HG02798 (cell line): ENCODE results near the gene HSPA1A.
"Not testable (repeated sequence)": the region's sequence is repeated elsewhere in the genome, so short reads cannot be mapped to it uniquely, and the experiment has no call there.

Experiments used
- ATAC-seq: cut with Tn5 transposase; IDR thresholded peaks from one replicate; pipeline ENCODE4 v1.9.1; 2021; ENCODE audit warnings: mild to moderate bottlenecking; ENCODE audit not compliant: unreplicated experiment, poor library complexity

HSPA1A gene

DNA sequence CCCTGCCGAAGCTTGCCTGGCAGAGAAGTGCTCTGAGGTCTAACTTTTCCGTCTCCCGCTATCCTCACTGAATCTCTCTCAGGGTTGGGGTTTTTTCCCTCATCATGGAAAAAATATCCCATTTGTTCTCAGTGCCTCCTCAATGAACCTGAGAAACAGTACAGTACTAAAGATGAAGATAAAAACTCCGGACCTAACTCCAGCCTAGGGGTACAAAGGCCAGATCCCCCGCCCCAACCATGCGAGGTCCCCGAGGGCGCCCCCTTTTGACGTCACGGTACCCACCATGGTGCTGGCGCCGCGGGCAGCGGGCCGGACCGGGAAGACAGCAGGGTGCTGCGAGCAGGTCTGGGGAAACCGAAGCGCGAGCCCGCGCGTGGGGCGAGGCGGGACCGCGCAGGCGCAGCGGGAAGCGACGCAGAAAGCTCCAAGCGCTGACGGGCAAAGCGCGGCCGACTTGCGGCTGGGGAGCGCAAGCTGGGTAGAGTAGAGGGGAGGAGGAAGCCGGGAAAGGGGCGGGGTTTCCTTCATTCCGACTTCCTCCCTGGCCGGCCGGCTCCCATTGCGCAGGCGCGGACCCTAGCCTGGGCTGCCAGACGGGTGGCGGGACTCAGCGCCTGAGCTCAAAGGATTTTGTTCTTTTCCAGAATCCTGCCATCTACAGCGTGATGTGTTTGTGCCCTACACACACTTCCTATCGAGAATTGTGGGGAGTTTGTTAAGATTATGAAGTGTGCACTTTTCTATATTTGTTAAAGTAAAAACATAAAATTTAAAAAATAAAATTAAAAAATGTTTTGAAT lies 8.7 kb upstream of the HSPA1A start, which contains the start of gene LSM2:
LSM2 (minus strand) TSS at position 497 of the 803 bp plus-strand sequence; CDS start at position 288, 209 bp downstream.
- ATAC-seq: peak; percentile 96

DNA sequence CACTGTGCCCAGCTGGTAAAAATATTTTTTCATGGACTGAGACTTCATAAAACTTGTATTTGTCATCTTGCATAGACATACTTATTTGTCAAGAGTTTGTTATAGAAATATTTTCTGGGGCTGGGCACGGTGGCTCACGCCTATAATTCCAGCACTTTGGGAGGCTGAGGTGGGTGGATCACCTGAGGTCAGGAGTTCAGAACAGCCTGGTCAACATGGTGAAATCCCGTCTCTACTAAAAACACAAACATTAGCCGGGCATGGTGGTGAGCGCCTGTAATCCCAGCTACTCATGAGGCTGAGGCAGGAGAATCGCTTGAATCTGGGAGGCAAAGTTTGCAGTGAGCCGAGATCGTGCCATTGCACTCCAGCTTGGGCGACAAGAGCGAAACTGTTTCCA lies 6.7 kb upstream of the HSPA1A start:
- not testable (repeated sequence) for ATAC-seq

DNA sequence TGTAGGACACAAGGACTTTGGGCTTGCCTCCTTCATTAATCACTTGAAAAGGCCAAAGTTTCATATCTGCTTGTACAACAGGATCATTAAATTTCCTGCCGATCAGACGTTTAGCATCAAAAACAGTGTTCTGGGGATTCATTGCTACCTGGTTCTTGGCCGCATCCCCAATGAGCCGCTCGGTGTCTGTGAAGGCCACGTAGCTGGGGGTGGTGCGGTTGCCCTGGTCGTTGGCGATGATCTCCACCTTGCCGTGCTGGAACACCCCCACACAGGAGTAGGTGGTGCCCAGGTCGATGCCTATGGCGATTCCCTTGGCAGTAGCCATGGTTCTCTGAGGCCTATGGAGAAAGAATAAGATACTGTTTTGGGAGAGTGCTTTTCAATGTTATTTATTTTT lies 3.7 kb upstream of the HSPA1A start:
- no peak for ATAC-seq

DNA sequence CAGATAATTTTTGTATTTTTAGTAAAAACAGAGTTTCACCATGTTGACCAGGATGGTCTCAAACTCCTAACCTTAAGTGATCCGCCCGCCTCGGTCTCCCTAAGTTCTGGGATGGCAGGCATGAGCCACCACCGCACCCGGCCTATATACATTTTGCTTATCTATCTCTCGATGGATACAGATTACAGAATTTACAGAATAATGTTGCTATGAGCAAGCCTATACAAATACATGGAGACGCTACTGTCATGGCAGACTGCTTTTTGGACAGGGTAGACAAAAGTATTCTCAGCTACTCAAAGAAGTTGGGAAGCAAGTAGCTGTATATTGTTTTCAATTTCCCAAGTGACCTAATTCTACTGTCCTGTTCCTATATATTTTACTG lies 1.9 kb upstream of the HSPA1A start:
- no peak for ATAC-seq

DNA sequence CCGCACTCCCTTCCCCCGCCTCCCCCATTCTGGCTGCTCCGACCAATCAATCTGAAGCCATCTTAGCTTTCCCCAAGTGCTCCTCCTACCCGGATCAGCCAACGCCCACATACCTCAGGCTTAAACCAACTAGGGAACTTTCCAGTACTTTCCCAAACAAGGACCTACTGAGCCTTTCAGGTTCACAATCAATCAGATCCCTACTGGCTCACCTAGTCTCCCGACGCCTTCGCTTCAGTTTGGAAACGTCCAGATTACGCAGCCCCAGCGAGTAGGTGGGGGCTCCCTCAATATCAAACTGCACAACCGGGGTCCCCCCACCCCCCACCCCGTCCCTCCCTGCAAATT lies 692 bp upstream of the HSPA1A start:
- ATAC-seq: peak; percentile 49

DNA sequence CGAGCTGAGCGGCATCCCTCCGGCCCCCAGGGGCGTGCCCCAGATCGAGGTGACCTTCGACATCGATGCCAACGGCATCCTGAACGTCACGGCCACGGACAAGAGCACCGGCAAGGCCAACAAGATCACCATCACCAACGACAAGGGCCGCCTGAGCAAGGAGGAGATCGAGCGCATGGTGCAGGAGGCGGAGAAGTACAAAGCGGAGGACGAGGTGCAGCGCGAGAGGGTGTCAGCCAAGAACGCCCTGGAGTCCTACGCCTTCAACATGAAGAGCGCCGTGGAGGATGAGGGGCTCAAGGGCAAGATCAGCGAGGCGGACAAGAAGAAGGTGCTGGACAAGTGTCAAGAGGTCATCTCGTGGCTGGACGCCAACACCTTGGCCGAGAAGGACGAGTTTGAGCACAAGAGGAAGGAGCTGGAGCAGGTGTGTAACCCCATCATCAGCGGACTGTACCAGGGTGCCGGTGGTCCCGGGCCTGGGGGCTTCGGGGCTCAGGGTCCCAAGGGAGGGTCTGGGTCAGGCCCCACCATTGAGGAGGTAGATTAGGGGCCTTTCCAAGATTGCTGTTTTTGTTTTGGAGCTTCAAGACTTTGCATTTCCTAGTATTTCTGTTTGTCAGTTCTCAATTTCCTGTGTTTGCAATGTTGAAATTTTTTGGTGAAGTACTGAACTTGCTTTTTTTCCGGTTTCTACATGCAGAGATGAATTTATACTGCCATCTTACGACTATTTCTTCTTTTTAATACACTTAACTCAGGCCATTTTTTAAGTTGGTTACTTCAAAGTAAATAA lies 2.0 kb downstream of the HSPA1A start:
- ATAC-seq: not testable (repeated sequence)

DNA sequence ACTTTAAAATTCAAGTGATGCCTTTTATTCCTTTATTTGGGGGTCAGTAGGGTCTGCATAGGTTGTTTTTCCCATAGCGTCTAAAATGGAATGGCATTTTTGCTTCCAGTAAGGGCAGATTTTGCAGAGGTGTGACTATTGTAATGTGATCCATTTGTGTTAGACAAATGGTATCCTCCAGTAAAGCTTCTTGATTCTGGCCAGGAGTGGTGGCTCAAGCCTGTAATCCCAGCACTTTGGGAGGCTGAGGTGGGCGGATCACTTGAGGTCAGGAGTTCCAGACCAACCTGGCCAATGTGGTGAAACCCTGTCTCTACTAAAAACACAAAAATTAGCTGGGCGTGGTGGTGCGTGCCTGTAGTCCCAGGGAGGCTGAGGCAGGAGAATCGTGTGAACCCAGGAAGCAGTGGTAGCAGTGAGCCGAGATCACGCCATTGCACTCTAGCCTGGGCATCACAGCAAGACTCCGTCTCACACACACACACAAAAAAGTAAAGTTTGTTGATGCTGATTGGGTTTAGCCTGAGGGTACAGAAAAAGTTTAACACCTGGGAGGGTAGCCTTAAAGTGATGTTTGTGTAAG lies 2.7 kb downstream of the HSPA1A start:
- ATAC-seq: not testable (repeated sequence)

DNA sequence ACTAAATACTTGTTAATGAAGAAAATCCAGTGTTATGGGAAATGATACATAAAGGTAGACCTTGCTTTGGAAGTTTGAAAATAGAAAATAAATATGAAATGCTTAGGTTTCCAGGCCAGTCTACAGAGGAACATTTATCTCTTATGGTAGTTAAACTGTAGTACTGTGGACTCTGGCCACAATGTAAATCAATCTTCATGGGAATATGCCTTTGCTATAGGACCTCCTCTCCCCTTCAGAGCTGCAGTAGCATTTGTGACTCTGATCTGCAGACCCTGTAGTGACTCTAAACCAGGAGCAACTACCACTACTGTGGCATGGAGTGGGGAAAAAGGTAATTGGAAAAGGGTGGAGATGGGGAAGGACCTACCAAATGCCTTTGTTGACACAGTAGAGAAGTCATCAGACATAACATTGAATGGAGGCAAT lies 4.5 kb downstream of the HSPA1A start:
- ATAC-seq: no peak

DNA sequence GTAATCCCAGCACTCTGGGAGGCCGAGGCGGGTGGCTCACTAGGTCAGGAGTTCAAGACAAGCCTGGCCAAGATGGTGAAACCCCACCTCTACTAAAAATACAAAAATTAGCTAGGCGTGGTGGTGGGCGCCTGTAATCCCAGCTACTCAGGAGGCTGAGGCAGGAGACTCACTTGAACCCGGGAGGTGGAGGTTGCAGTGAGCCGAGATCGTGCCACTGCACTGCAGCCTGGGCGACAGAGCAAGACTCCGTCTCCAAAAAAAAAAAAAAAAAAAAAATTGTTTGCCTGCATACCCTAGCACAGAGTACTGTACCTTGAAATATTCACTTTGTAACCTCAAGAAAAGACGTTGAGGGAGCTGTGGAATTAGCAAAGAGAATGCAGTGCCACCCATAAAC lies 5.1 kb downstream of the HSPA1A start:
- not testable (repeated sequence) for ATAC-seq

DNA sequence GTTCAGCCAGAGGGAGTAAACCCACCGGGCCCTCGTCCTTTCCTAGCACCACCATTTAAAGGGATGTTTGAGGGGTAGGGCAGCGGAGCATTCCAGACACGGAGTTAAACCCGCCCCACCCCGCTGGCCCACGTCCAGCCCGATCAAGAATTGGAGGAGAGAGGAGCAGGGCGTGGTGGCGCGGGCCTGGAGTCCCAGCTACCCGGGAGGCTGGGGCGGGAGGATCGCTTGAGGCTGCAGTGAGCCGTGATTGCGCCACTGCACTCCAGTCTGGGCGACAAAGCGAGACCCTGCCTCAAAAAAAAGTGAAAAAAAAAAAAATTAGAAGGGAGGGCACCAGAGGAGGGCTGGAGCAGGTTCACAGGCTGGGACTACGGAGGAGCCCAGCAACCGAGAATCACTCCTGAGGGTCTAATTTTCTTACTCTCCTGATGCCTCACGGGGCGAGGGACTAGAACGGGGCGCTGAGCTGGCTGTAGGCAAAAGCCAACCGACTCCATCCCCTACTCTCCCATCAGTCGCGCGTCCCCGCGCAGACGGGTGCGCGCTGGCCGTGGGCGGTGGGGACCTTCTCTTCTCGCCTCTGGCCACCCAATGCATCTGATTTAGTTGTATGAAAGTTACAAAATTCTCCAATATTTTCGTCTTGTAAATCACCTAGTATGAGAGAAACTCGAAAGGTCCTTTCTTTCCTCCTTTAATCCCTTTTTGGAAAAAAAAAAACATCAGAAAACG lies 6.1 kb downstream of the HSPA1A start:
- ATAC-seq: peak; percentile 61

DNA sequence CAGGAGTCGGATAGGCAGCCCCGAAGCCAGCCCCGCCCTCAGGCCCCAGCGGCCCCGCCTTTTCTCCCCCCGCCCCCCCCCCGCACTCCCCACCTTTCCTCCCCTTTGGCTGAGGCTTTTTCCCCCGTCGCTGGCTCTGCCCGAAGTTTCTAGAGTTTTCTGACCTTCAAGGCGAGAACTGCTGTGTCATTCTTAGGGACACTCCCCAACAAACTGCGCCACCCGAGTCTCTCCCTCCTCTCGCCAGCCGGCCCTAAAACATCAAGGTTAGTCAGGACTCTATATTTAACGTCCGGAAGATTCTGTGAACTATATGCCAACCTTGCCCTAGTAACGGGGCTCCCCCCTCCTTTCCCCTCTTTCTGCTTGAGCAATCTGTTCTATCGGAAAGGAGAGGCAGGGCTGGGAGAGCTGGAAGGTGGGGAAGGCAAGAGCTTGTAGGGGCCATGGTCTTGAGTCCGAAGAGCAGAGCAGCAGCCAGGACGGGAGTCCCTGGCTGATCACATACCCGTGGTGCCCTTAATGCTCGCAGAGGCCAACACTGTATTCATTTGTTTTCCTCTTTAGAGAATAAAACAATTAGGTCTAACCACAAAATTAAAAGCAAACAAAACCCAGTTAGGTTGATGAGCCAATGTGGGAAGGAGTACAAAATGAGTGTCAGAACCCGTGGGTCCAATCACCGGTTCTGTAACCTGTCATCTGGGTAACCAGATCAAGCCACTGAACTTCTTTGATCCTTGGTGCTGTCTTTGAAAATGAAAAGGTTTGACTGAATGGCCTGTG lies 6.9 kb downstream of the HSPA1A start:
- ATAC-seq: peak; percentile 60

DNA sequence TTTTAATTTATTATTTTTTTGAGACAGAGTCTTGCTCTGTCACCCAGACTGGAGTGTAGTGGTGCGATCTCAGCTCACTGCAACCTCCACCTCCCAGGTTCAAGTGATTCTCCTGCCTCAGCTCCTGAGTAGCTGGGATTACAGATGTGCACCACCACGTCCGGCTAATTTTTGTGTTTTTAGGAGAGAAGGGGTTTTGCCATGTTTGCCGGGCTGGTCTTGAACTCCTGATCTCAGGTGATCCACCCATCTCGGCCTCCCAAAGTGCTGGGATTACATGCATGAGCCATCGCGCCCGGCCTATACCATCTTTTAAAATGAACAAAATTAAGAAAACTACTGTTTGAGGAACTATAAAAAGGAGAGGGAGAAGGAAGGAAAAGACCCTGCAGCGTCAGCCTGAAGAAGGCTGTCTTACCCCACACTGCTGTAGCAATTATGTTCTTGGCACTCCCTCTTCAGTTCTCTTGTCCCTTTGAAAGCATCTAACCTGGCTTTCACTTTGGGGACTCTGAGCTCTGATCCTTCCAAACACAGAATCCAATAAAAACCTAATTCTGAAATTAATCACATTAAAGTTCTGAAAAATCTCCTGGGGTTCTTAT lies 8.4 kb downstream of the HSPA1A start:
- ATAC-seq: not testable (repeated sequence)

DNA sequence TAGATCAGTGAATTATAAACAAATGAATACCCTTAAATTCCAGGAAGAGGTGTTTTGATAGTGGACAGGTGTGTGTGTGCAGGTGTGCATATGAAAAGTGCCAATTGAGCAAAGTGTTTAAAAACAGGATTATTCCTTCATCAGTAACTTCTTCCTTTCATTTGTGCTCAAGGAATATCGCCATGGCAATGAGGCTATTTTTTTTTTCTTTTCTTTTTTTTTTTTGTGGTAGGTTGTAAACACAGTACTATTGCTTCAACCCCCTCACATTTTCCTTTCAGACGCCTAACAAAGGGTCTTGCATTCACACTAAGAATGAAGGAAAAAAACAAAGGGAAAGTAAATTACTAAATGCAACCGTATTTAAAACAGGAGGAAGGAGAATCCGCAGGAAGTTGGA lies 10.2 kb downstream of the HSPA1A start:
- no peak for ATAC-seq

DNA sequence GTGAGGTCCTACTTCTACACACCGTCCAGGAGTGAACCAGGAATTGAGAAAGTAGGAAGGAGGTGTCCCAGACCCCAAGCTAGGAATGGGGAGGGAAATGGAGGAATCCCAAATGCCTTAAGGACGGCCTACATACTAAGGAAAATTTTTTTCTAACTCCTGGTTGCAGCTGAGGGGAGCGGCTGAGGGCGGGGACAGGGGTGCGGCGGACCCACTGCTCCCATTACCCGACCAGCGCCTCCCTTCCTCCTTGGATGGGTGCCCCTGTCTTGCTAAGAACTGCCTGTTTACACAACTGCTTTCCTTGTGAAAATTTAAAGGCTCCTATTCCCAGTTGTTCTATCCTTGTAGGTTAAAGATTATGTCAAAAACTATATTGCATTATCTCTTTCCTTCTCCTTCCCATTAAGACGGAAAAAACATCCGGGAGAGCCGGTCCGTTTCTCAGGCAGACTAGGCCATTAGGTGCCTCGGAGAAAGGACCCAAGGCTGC lies 11.5 kb downstream of the HSPA1A start:
- ATAC-seq: no peak

DNA sequence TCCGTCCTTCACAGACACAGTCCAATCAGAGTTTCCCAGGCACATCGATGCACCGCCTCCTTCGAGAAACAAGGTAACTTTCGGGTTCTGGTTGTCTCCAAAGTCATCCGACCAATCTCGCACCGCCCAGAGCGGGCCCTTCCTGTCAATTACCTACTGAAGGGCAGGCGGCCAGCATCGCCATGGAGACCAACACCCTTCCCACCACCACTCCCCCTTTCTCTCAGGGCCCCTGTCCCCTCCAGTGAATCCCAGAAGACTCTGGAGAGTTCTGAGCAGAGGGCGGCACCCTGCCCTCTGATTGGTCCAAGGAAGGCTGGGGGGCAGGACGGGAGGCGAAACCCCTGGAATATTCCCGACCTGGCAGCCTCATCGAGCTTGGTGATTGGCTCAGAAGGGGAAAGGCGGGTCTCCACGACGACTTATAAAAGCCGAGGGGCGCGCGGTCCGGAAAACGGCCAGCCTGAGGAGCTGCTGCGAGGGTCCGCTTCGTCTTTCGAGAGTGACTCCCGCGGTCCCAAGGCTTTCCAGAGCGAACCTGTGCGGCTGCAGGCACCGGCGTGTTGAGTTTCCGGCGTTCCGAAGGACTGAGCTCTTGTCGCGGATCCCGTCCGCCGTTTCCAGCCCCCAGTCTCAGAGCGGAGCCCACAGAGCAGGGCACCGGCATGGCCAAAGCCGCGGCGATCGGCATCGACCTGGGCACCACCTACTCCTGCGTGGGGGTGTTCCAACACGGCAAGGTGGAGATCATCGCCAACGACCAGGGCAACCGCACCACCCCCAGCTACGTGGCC lies 12.1 kb downstream of the HSPA1A start, which contains the start of gene HSPA1B:
HSPA1B (plus strand) TSS at position 453 of the 794 bp plus-strand sequence; CDS start at position 666, 213 bp downstream.
- peak; percentile 83 for ATAC-seq

DNA sequence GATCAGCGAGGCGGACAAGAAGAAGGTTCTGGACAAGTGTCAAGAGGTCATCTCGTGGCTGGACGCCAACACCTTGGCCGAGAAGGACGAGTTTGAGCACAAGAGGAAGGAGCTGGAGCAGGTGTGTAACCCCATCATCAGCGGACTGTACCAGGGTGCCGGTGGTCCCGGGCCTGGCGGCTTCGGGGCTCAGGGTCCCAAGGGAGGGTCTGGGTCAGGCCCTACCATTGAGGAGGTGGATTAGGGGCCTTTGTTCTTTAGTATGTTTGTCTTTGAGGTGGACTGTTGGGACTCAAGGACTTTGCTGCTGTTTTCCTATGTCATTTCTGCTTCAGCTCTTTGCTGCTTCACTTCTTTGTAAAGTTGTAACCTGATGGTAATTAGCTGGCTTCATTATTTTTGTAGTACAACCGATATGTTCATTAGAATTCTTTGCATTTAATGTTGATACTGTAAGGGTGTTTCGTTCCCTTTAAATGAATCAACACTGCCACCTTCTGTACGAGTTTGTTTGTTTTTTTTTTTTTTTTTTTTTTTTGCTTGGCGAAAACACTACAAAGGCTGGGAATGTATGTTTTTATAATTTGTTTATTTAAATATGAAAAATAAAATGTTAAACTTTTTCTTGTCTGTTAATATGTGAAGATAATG lies 14.4 kb downstream of the HSPA1A start:
- ATAC-seq: no peak

DNA sequence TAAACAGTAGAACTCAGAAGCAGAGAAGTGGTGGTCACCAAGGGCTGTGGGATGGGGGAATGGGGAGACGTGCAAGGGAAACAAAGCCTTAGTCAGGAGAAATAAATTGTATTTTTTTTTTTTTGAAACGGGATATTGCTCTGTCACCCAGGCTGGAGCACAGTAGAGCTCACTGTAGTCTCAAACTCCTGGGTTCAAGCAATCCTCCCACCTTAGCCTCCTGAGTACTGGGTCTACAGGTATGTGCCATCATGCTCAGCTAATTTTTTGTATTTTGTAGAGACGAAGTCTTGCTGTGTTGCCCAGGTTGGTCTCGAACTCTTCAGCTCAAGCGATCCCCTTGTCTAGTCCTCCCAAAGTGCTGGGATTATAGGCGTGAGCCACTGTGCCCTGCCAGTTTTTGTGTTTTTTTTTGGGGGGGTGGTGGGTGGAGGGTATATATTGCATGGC lies 15.6 kb downstream of the HSPA1A start:
- ATAC-seq: no peak
